IMR-90 (cell line): ENCODE data around the gene FCMR. TPM values are rescaled to one million over a fixed set of nuclear protein-coding genes. Genes with fewer than 3 reads are reported as not detected.

Experiments used
- ATAC-seq: fragments of 200-7000 bp; cut with Tn5 transposase; 2 replicates; pipeline ENCODE4 v1.9.1; 2020; ENCODE audit warnings: low read depth, mild to moderate bottlenecking, moderate library complexity
- BruUV-seq: library from RNA; stranded (reverse); fragments of 400-500 nt; replicated peaks from 2 replicates; lab custom pipeline; 2021; lab: Mats Ljungman, UMichigan
- CTCF ChIA-PET: fragments of 300-600 bp; formaldehyde crosslinking; extraction: SDS; loops from one replicate; lab custom pipeline; 2021; ENCODE audit warnings: antibody characterized with exemption; lab: Yijun Ruan, JAX
- POLR2A ChIA-PET: fragments of 300-600 bp; sonication (Branson Sonifier 250); formaldehyde crosslinking; loops from one replicate; lab custom pipeline; 2022; ENCODE audit warnings: antibody characterized with exemption; ENCODE audit not compliant: unreplicated experiment; lab: Charles Lee
- DNase-seq: peaks from one replicate; pipeline ENCODE4 v3.0.0; 2013
- H2AFZ ChIP-seq: replicated peaks from 2 replicates; pipeline ENCODE3; 2013; ENCODE audit warnings: low read length, mild to moderate bottlenecking; ENCODE audit not compliant: poor library complexity
- H2AK5ac ChIP-seq: 2 replicates; pipeline ENCODE4 v1.6.1; 2013; ENCODE audit warnings: low read depth, low read length, inconsistent platforms
- H2AK9ac ChIP-seq: replicated peaks from 2 replicates; pipeline ENCODE3; 2013; ENCODE audit warnings: mild to moderate bottlenecking, low read depth, low read length, moderate library complexity; ENCODE audit not compliant: poor library complexity
- H2BK120ac ChIP-seq: 2 replicates; pipeline ENCODE4 v1.6.1; 2013; ENCODE audit warnings: low read depth, low read length, inconsistent platforms
- H2BK15ac ChIP-seq: 3 replicates; pipeline ENCODE4 v1.6.1; 2013; ENCODE audit warnings: low read depth, low read length, inconsistent platforms
- H2BK20ac ChIP-seq: 2 replicates; pipeline ENCODE4 v1.6.1; 2013; ENCODE audit warnings: low read depth, mild to moderate bottlenecking, inconsistent platforms, low read length, moderate library complexity
- H2BK5ac ChIP-seq: 2 replicates; pipeline ENCODE4 v1.6.1; 2013; ENCODE audit warnings: mild to moderate bottlenecking, low read depth, low read length, inconsistent platforms; ENCODE audit not compliant: poor library complexity, severe bottlenecking
- H3K14ac ChIP-seq: replicated peaks from 2 replicates; pipeline ENCODE4 v1.6.1; 2013; ENCODE audit warnings: low read depth, low read length, inconsistent platforms
- H3K18ac ChIP-seq: 2 replicates; pipeline ENCODE4 v1.6.1; 2013; ENCODE audit warnings: low read depth, low read length, control low read depth
- H3K23ac ChIP-seq: 2 replicates; pipeline ENCODE4 v1.6.1; 2013; ENCODE audit warnings: low read depth, low read length, inconsistent platforms
- H3K27ac ChIP-seq: 2 replicates; pipeline ENCODE4 v1.5.1; 2013; ENCODE audit warnings: mild to moderate bottlenecking, control low read depth, low read length; ENCODE audit not compliant: insufficient read depth
- H3K27me3 ChIP-seq: 2 replicates; pipeline ENCODE4 v1.6.1; 2013; ENCODE audit warnings: low read length; ENCODE audit not compliant: control insufficient read depth, insufficient read depth
- H3K36me3 ChIP-seq: 2 replicates; pipeline ENCODE4 v1.6.1; 2013; ENCODE audit warnings: low read length, mixed read lengths; ENCODE audit not compliant: control insufficient read depth, insufficient read depth
- H3K4ac ChIP-seq: 2 replicates; pipeline ENCODE4 v1.6.1; 2013; ENCODE audit warnings: low read depth, low read length, inconsistent platforms
- H3K4me1 ChIP-seq: 2 replicates; pipeline ENCODE4 v1.6.1; 2013; ENCODE audit warnings: low read length, mixed read lengths; ENCODE audit not compliant: control insufficient read depth, insufficient read depth
- H3K4me2 ChIP-seq: 2 replicates; pipeline ENCODE4 v1.6.1; 2013; ENCODE audit warnings: low read depth, mild to moderate bottlenecking, control low read depth, low read length, moderate library complexity
- H3K4me3 ChIP-seq: 2 replicates; pipeline ENCODE4 v1.5.1; 2013; ENCODE audit warnings: low read depth, mild to moderate bottlenecking, control low read depth, low read length, moderate library complexity; ENCODE audit not compliant: insufficient read depth
- H3K56ac ChIP-seq: 2 replicates; pipeline ENCODE4 v1.6.1; 2013; ENCODE audit warnings: low read length, inconsistent platforms; ENCODE audit not compliant: insufficient read depth; ENCODE audit errors: extremely low read depth
- H3K79me1 ChIP-seq, 2 experiments: 2 replicates each; pipeline ENCODE4 v1.6.1; 2013; ENCODE audit warnings: low read length in 2 of 2, inconsistent platforms in 1 of 2, low read depth in 1 of 2
- H3K9ac ChIP-seq: 2 replicates; pipeline ENCODE4 v1.6.1; 2013; ENCODE audit warnings: low read depth, low read length, control low read depth
- H3K9me1 ChIP-seq: 2 replicates; pipeline ENCODE4 v1.6.1; 2013; ENCODE audit warnings: low read length, inconsistent platforms; ENCODE audit not compliant: insufficient read depth
- H3K9me3 ChIP-seq: 2 replicates; pipeline ENCODE4 v1.6.1; 2013; ENCODE audit warnings: low read length; ENCODE audit not compliant: control insufficient read depth, insufficient read depth
- H4K20me1 ChIP-seq: 2 replicates; pipeline ENCODE4 v1.6.1; 2013; ENCODE audit warnings: low read length, inconsistent platforms; ENCODE audit not compliant: insufficient read depth
- H4K5ac ChIP-seq: 2 replicates; pipeline ENCODE4 v1.6.1; 2013; ENCODE audit warnings: mild to moderate bottlenecking, low read depth, low read length, control low read depth
- H4K8ac ChIP-seq, 2 experiments: 2 replicates each; pipeline ENCODE4 v1.6.1; 2013; ENCODE audit warnings: low read depth in 2 of 2, low read length in 2 of 2, control low read depth in 1 of 2, inconsistent platforms in 1 of 2
- H4K91ac ChIP-seq: 2 replicates; pipeline ENCODE4 v1.6.1; 2013; ENCODE audit warnings: low read depth, low read length, inconsistent platforms; ENCODE audit not compliant: insufficient read depth
- BHLHE40 ChIP-seq: fragments of 150-350 bp; IDR thresholded peaks from 2 replicates; pipeline ENCODE4 v1.6.1; 2016; ENCODE audit warnings: mild to moderate bottlenecking, low read depth, low read length
- CEBPB ChIP-seq: IDR thresholded peaks from 2 replicates; pipeline ENCODE4 v1.6.1; 2012; ENCODE audit warnings: low read depth, low read length, improper control_type of control experiment
- MAZ ChIP-seq: IDR thresholded peaks from 2 replicates; pipeline ENCODE4 v1.6.1; 2012; ENCODE audit warnings: low read depth, mild to moderate bottlenecking, low read length, improper control_type of control experiment, moderate library complexity, borderline replicate concordance
- MXI1 ChIP-seq: IDR thresholded peaks from 2 replicates; pipeline ENCODE4 v1.6.1; 2012; ENCODE audit warnings: low read depth, mild to moderate bottlenecking, low read length, moderate library complexity, borderline replicate concordance
- NFE2L2 ChIP-seq: fragments of 150-350 bp; IDR thresholded peaks from 2 replicates; pipeline ENCODE4 v1.6.1; 2016; ENCODE audit warnings: low read depth, mild to moderate bottlenecking, low read length
- POLR2A ChIP-seq: IDR thresholded peaks from 2 replicates; pipeline ENCODE4 v1.6.1; 2012; ENCODE audit warnings: mild to moderate bottlenecking, low read depth, low read length
- RAD21 ChIP-seq: IDR thresholded peaks from 2 replicates; pipeline ENCODE4 v1.6.1; 2012; ENCODE audit warnings: low read length, improper control_type of control experiment
- RCOR1 ChIP-seq: IDR thresholded peaks from 2 replicates; pipeline ENCODE4 v1.6.1; 2012; ENCODE audit warnings: mild to moderate bottlenecking, low read length, improper control_type of control experiment; ENCODE audit not compliant: insufficient replicate concordance
- RFX5 ChIP-seq: IDR thresholded peaks from 2 replicates; pipeline ENCODE4 v1.8.0; 2012; ENCODE audit warnings: low read depth, mild to moderate bottlenecking, low read length, moderate library complexity
- SMC3 ChIP-seq: fragments of 150-350 bp; IDR thresholded peaks from 2 replicates; pipeline ENCODE4 v1.6.1; 2016; ENCODE audit warnings: low read depth, mild to moderate bottlenecking, antibody characterized with exemption, low read length, moderate library complexity
- WGBS, 2 experiments: methylation state at CpG; one replicate each; pipeline versions ENCODE4 v1.1.5 to v1.1.7; 2013; ENCODE audit warnings: missing lambda C conversion rate in 2 of 2; ENCODE audit not compliant: insufficient read length in 1 of 2; ENCODE audit errors: extremely low coverage in 2 of 2; 5-methylcytosine and 5-hydroxymethylcytosine counted together
- dilution Hi-C: fragments of 300-500 bp; cut with HindIII; formaldehyde crosslinking; loops from one replicate; pipeline ENCODE4 v1.14.3; 2018; ENCODE audit warnings: low sequenced_read_pairs; ENCODE audit not compliant: unreplicated experiment
- in situ Hi-C: fragments of 300-500 bp; cut with MboI; formaldehyde crosslinking; loops from 3 replicates; pipeline ENCODE4 v1.14.3; 2019; ENCODE audit warnings: low sequenced_read_pairs, inconsistent platforms, mixed read lengths
- intact Hi-C: fragments of 100-400 bp; cut with micrococcal nuclease; formaldehyde crosslinking; loops from 2 replicates; pipeline ENCODE4 v1.10.0; 2022
- polyA plus RNA-seq, 3 experiments: library from polyadenylated mRNA; depleted of rRNA; stranded (reverse); fragments of >200 nt; gene quantifications; 2 replicates each; pipeline ENCODE4 v1.2.3, GENCODE V29; 2012; ENCODE audit warnings: low replicate concordance in 1 of 3
- total RNA-seq: library from RNA; depleted of rRNA; stranded (reverse); fragments of >200 nt; gene quantifications from 2 replicates; pipeline ENCODE4 v1.2.3, GENCODE V29; 2012
- TF ChIP-seq, protein P1 (sequence below): fragments of 150-350 bp; IDR thresholded peaks from 2 replicates; pipeline ENCODE4 v1.6.1; 2016; ENCODE audit warnings: low read depth, mild to moderate bottlenecking, low read length, moderate library complexity, borderline replicate concordance
- TF ChIP-seq, protein P2 (sequence below): fragments of 150-350 bp; IDR thresholded peaks from 2 replicates; pipeline ENCODE4 v1.6.1; 2017; ENCODE audit warnings: mild to moderate bottlenecking, antibody characterized with exemption, low read length, low read depth

Gene FCMR
- total and polyA plus RNA-seq, 2 of the 4 experiments (the other 2 are of a cell fraction): 0.09 TPM; not detected in 1

GRCh38 chr1:206947255-206947654 is 25.5 kb upstream of the FCMR start:
- in situ Hi-C loops (no loop called here), intact Hi-C loops (no loop called here), dilution Hi-C loops (no loop called here)
- Histone ChIP-seq H3K4ac (no peak overlapping the region), H3K79me1 (no peaks in the 10 kb centered on the region), H4K8ac (no peak overlapping the region), H2BK120ac (no peak overlapping the region), H3K18ac (no peak overlapping the region), H3K23ac (no peak overlapping the region), H3K4me2 (no peak overlapping the region), H3K56ac (no peak overlapping the region), H3K9me3 (peaks cover 3% of the 10 kb centered on the region), H3K4me3 (no peak overlapping the region), H3K36me3 (no peaks in the 10 kb centered on the region), H2AFZ (no peak overlapping the region), H3K4me1 (no peaks in the 10 kb centered on the region), H3K27ac (no peak overlapping the region), H3K9ac (no peak overlapping the region), H3K27me3 (peaks cover 54% of the 10 kb centered on the region), H4K5ac (no peak overlapping the region), H2BK5ac (no peak overlapping the region), H4K20me1 (no peaks in the 10 kb centered on the region), H2AK9ac (no peak overlapping the region), H4K91ac (no peak overlapping the region), H2BK20ac (no peak overlapping the region), H3K9me1 (no peaks in the 10 kb centered on the region), H3K14ac (no peak overlapping the region), H2AK5ac (no peak overlapping the region), H2BK15ac (no peak overlapping the region)
- WGBS, 2 experiments: no CpG with 5 or more reads among the region's 3 CpGs
- ChIA-PET POLR2A (no interaction called here), CTCF (no interaction called here)
- TF ChIP-seq CEBPB: no peak
- TF ChIP-seq SMC3: no peak
- no peak for TF ChIP-seq NFE2L2
- no peak for TF ChIP-seq RCOR1
- no peak for TF ChIP-seq BHLHE40
- no peak for TF ChIP-seq MXI1
- no peak for TF ChIP-seq MAZ
- TF ChIP-seq, protein P1, sequence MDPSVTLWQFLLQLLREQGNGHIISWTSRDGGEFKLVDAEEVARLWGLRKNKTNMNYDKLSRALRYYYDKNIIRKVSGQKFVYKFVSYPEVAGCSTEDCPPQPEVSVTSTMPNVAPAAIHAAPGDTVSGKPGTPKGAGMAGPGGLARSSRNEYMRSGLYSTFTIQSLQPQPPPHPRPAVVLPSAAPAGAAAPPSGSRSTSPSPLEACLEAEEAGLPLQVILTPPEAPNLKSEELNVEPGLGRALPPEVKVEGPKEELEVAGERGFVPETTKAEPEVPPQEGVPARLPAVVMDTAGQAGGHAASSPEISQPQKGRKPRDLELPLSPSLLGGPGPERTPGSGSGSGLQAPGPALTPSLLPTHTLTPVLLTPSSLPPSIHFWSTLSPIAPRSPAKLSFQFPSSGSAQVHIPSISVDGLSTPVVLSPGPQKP: no peak
- TF ChIP-seq, protein P2, sequence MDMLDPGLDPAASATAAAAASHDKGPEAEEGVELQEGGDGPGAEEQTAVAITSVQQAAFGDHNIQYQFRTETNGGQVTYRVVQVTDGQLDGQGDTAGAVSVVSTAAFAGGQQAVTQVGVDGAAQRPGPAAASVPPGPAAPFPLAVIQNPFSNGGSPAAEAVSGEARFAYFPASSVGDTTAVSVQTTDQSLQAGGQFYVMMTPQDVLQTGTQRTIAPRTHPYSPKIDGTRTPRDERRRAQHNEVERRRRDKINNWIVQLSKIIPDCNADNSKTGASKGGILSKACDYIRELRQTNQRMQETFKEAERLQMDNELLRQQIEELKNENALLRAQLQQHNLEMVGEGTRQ: no peak
- no peak for TF ChIP-seq RAD21
- TF ChIP-seq RFX5: no peak
- TF ChIP-seq POLR2A: no peak
- no peak for DNase-seq
- BruUV-seq: no TSS peak
- no peak for ATAC-seq
